Measurements from ENCODE around the gene USP46.

Gene USP46, protein sequence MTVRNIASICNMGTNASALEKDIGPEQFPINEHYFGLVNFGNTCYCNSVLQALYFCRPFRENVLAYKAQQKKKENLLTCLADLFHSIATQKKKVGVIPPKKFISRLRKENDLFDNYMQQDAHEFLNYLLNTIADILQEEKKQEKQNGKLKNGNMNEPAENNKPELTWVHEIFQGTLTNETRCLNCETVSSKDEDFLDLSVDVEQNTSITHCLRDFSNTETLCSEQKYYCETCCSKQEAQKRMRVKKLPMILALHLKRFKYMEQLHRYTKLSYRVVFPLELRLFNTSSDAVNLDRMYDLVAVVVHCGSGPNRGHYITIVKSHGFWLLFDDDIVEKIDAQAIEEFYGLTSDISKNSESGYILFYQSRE

DNA sequence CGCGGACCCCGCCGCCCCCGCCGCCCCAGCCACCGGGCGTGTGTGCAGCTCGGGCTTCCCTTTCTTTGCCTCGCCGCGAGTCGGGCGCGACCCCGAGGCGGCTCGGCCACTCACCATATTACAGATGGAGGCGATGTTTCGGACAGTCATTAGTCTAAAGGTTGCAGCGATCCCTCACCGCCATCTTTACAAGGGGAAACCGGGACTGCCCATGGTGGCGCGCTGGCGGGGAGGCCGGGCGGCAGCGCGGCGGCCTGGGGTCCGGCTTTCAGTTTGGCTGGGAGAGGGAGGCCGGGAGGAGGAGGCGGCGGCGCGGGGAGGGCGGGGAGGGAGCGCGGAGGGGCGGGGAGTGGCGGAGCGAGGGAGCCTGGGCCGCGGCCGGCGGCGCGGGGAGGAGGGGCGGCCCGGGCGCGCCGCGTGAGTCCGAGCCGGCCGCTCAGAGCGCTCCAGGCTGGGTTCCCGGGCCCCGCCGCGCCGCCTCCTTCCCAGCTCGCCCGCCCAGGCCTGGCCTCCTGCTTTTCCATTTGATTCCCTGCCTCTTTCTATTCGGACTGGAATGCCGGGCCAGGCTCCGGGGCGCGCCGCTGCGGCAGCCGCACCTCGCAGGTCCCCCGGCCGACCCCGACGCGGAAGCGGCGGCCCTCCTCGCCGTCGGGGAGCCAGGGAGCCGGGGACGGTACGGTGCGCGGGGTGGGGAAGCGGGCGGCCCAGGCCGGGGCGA lies at the start of gene USP46:
Gene USP46, minus strand, starts transcription at position 301 of the 721 bp plus-strand sequence. Its CDS starts 151 bp downstream, at position 150.
- peak in 3 of 6 experiments; percentile 7 to 23 (median 9) for DNase-seq

DNA sequence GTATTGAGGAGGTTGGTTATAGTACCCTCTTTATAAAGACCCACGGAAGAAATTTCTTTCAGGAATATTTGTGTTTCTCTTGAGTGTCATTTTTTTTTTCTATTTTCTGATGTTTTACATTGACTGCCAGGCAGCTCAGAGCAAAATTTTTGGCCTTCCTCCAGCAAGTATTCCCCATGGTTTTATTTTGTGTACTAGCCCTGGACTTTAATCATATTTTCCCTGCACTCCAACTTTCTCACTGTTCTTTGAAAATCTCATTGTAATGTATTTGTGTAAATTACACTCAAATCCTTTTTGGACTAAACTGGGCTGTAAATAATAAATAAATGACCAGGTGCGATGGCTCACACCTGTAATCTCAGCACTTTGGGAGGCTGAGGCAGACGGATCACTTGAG lies 45.6 kb upstream of the USP46 start:
- no peak for DNase-seq

DNA sequence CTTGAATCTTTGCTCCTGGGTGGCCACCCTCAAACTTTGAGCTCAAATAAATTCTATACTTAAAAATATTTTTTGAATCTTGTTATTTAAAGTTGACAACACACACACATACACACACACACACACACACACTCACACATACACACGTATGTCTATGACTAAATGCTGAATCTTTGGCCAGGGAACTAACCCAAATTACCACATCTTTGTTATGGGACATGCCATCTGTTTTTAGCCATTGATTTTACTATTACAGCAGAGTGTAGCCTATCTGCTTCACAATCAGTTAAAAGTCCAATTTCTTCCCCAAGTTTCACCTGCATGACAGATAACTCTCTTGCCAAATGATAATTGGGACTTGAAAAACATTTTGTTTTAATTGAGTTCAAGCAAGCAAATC lies 45.0 kb upstream of the USP46 start:
- DNase-seq = no peak

- no peak for DNase-seq
These were observed 42.1 kb upstream of the USP46 start for GRCh38 chr4:52701207-52701606.

DNA sequence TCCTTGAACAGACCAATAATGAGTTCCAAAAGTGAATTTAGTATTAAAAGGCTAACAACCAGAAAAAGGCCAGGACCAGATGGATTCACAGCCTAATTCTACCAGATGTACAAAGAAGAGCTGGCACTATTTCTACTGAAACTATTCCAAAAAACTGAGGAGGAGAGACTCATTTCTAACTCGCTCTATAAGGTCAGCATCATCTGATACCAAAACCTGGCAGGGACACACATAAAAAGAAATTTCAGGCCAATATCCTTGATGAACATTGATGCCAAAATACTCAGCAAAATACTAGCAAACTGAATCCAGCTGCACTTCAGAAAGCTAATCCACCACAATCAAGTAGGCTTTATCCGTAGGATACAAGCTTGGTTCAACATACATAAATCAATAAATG lies 35.8 kb upstream of the USP46 start:
- no peak for DNase-seq

DNA sequence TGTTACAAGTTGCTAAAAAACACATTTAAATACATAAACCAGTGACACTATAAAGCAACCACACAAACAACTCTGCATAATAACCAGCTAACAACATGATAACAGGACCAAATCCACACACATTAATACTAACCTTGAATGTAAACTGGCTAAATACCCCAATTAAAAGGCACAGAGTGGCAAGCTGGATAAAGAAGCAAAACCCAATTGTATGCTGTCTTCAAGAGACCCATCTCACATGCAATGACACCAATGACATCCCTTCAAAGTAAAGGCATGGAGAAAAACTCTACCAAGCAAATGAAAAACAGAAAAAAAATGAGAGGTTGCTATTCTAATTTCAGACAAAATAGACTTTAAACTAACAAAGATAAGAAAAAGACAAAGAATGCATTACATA lies 34.4 kb upstream of the USP46 start:
- DNase-seq = no peak

- no peak for DNase-seq
These were observed 30.0 kb upstream of the USP46 start for GRCh38 chr4:52689096-52689495.

DNA sequence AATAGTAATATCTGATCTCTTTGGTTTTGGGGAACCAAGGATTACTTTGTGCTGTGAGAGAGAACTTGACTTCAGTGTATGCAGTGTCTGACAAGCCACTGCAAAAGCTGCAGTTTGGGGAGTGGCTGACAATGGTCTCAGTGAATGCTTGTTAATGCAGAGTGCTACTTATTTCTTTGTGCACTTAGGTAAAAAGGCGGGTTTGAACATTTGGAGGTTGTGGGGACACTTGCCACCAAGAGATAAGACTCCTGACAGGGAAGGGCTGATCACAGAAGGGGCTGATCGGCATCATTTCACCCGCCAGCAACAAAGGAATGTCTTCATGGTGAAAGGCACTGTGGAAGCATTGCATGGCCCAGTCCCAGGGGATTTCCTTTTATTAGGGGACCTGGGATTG lies 28.6 kb upstream of the USP46 start:
- no peak for DNase-seq

DNA sequence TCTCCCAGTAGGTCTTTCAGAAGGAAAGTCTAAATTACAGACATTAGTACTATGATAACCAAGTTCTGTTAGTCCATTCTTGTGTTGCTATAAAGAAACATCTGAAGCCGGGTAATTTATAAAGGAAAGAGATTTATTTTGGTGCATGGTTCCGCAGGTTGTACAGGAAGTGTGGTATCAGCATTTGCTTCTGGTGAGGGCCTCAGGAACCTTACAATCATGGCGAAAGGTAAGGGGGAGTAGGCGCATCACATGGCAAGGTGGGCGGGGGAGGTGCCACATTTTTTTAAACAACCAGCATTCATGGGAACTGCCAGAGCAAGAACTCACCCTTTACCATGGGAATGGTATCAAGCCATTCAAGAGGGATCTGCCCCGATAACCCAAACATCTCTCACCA lies 26.2 kb upstream of the USP46 start:
- DNase-seq = no peak

DNA sequence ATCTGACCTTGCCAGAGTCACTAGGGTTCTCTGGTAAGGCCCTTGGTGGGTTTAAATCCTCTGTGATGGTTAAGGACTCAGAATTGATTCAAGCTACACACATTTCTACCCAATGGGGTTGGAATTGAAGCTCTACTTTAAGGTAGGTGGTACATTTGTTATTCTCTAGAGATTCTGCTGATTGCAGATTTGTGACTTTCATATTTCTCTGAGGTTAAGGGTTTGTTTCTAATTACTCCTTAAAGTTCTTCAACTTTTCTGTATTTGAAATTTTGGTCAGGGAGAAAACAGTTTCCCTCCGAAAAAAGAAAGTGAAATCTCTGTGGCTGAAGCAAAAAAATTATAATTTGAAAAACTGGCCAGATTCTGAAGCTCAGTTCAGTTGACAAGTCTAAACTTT lies 25.8 kb upstream of the USP46 start:
- DNase-seq = no peak

GRCh38 chr4:52680381-52680780 lies 21.3 kb upstream of the USP46 start:
- no peak for DNase-seq

- no peak for DNase-seq
These were observed 17.4 kb upstream of the USP46 start for GRCh38 chr4:52676536-52676935.

GRCh38 chr4:52675111-52675510 lies 16.0 kb upstream of the USP46 start:
- no peak for DNase-seq

GRCh38 chr4:52670739-52671138 lies 11.6 kb upstream of the USP46 start:
- no peak for DNase-seq

DNA sequence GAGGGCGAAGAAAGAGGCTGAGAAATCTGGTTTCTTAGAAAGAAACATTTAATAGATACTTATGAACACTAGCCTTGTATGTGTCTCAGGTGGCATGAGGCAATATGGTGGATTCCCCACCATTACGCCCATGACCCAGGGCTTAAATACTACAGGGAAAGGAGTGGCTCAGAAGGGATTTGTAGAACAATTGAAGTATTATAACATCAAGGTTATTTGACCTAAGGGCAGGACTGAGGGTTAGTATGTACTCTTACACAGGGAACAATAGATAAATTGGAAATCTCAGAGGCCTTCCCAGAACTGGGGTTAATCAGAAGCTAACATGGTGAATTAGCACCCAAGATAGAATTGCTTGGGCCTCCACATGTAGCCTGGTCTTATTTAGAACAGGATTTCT lies 11.0 kb upstream of the USP46 start:
- DNase-seq = no peak

GRCh38 chr4:52665592-52665991 lies 6.5 kb upstream of the USP46 start:
- DNase-seq = no peak

DNA sequence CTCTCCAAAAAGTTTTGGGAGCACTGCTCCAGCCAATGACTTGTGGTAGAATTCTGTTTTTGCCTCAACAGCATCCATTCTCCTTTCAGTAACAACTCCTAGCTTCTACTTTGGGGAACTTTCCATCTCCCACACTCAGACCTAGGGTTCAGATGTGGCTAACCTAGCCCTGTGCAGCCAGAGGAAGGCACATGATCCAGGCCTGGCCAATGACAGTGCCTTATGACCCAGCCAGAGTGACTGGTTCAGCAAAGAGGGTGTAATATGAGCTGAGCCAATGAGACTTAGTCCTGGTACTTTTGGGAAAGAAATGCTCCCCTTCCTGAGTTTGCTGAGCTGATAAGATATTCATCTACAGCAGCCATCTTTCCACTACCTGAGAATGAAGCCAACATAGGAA lies 5.4 kb upstream of the USP46 start:
- DNase-seq = no peak

DNA sequence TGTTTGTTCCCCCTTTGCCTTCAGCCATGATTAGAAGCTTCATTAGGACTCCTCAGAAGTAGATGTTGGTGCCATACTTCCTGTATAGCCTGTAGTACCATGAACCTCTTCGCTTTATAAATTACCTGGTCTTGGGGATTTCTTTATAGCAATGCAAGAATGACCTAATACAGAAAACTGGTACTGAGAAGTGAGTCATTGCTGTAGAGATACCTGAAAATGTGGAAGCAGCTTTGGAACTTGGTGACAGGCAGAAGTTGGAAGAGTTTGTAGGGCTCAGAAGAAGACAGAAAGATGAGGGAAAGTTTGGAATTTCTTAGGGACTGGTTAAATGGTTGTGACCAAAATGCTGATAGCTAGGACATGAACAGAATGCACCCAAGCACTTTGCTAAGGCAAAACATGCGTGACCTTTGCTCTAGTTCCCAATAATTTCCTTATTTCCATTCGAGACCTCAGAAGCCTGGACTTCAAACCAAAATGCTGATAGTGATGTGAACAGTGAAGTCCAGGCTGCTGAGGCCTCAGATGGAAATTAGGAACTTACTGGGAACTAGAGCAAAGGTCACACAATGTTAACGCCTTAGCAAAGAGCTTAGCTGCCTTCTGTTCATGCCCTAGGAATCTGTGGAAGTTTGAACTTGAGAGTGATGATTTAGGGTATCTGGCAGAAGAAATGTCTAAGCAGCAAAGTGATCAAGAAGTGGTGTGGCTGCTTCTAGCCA lies 3.0 kb upstream of the USP46 start:
- DNase-seq = no peak

DNA sequence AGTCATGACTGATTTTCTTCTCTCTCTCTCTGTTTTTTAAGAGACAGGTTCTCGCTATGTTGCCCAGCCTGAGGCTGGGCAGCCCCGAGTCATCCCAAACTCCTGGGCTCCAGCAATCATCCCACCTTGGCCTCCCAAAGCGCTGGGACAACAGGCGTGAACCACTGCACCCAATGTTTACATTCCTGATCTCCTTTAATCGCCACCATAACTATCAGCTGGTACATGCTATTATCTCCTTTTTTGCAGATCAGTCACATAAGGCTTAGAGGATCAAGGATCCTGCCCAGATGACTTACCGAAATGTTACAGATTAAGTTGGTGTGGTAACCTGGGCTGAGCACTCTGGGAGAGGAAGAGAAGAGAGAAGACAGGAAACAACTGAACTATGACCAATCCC lies 1.5 kb upstream of the USP46 start:
- DNase-seq = no peak

DNA sequence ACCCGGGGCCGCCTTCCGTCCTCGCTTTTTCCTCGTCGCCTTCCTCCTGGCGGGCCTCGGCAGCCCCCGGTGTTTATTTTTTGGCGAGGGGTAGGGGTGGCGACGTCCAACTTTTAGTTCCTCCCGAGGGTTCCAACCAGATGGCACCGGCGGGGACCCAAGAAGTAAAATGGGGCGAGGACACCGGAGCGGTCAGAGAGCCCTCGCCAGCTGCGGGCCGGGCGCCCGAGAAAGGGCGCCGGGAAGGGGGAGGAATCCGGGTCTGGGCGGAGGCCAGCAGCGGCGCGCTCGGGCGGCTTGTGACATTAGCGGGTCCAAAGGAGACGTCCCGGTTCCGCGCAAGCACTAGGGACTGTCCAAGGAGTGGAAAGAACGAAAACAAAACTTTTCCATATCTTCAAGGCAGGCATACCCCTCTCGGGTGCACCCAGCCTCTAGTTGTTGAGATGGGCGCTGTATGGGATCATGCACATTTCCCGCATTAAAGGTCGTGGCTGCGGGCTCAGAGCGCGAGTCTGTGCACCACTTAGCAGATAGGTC lies 691 bp upstream of the USP46 start:
- DNase-seq = peak in 1 of 6 experiments; percentile 7

DNA sequence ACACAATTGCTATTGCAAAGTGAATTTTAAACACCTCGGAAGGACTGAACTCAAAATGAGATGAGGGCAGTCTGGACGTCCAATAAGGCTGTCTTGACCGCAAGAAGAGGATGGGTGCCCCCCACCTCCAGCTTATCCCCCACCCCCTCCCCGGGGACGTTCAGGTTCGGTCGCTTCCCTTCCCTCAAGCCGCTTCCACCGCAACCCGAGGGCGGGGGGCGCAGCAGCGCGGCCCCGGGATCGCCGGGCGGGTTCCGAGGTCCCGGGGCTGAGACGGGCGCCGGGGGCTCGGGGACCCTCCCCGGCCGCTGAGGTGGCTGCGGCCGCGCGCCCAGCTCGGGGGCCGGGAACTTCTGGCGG lies 480 bp downstream of the USP46 start:
- DNase-seq = peak in 2 of 6 experiments; percentile 1 to 26

DNA sequence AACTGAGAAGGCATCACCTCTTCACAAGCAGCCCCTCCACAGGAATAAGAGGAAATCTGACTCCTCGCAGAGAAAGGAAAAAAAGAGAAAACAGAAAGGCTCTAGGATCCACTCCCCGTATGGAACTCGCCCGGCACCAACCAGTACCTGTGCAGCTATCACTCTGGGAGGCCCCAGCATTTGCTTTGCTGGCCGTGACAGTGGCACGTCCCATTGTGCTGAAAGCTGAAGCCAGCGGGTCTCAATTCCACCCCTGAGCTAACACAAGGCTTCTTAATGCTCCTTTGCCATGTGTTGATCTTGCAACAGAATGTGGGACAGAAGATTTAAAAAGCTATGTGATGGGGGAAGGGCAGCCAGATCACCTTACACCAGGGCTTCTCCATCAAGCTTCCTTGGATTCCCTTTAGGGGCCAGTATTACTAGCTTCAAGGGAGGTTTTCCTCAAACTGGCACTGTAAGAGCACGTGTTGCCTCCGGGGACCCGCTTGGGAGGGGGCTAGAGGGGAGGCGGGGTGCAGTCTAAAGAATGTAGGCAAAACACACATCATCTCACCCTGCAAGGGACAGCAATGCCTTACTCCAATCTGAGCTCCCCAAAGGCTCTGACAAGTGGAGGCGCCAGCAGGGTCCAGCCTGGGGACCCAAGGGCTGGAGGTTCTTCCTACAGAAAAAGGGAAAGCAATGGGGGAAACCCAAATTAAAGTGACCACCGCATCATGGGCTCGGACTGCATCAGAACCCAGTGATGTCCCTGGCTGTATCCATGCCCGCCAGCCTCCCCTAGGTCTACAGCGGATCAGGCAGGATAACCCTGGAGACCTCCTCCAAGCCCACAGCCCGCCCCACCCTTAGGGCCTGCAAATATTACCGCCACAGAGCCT lies 1.2 kb downstream of the USP46 start:
- DNase-seq = no peak

GRCh38 chr4:52657292-52657617 lies 1.8 kb downstream of the USP46 start:
- no peak for DNase-seq

Data from stimulated activated naive CD4-positive, alpha-beta T cell (primary cell).